SK-N-SH treated with all-trans-retinoic acid at 6 μM for 48 hours (cell line): ENCODE results near the gene LTBP4.

Source experiments
- ATAC-seq: fragments of 200-7000 bp; cut with Tn5 transposase; 3 replicates; pipeline ENCODE4 v1.9.1; 2020; ENCODE audit warnings: mild to moderate bottlenecking, moderate library complexity
- CSDC2 ChIP-seq: fragments of 250-450 bp; sonication (Bioruptor Pico); IDR thresholded peaks from 2 replicates; pipeline ENCODE4 v1.5.0; 2020; ENCODE audit warnings: mild to moderate bottlenecking, moderate library complexity
- CSRNP3 ChIP-seq: fragments of 250-450 bp; sonication (Bioruptor Pico); IDR thresholded peaks from 2 replicates; pipeline ENCODE4 v1.5.1; 2021; ENCODE audit warnings: mild to moderate bottlenecking, moderate library complexity
- ESRRG ChIP-seq: fragments of 250-450 bp; sonication (Bioruptor Pico); IDR thresholded peaks from 2 replicates; pipeline ENCODE4 v1.6.1; 2021; ENCODE audit warnings: mild to moderate bottlenecking
- GLIS3 ChIP-seq: fragments of 250-450 bp; sonication (Bioruptor Pico); IDR thresholded peaks from 2 replicates; pipeline ENCODE4 v1.5.0; 2020; ENCODE audit warnings: mild to moderate bottlenecking, moderate library complexity
- POU6F1 ChIP-seq: fragments of 250-450 bp; sonication (Bioruptor Pico); IDR thresholded peaks from 2 replicates; pipeline ENCODE4 v1.8.0; 2021; ENCODE audit warnings: low read depth, mild to moderate bottlenecking, moderate library complexity, borderline replicate concordance
- PPARA ChIP-seq: fragments of 250-450 bp; sonication (Bioruptor Pico); IDR thresholded peaks from 2 replicates; pipeline ENCODE4 v1.5.0; 2020; ENCODE audit warnings: mild to moderate bottlenecking, borderline replicate concordance
- RARB ChIP-seq: fragments of 250-450 bp; sonication (Bioruptor Pico); IDR thresholded peaks from 2 replicates; pipeline ENCODE4 v1.8.0; 2021; ENCODE audit warnings: mild to moderate bottlenecking, moderate library complexity
- SNAI2 ChIP-seq: fragments of 250-450 bp; sonication (Bioruptor Pico); IDR thresholded peaks from 2 replicates; pipeline ENCODE4 v1.5.0; 2020; ENCODE audit warnings: mild to moderate bottlenecking, moderate library complexity
- TOX ChIP-seq: fragments of 250-450 bp; sonication (Bioruptor Pico); IDR thresholded peaks from 2 replicates; pipeline ENCODE4 v1.8.0; 2021; ENCODE audit warnings: mild to moderate bottlenecking, moderate library complexity, borderline replicate concordance
- TSHZ2 ChIP-seq: fragments of 250-450 bp; sonication (Bioruptor Pico); IDR thresholded peaks from 2 replicates; pipeline ENCODE4 v1.5.0; 2020; ENCODE audit warnings: mild to moderate bottlenecking, moderate library complexity
- ZC3H10 ChIP-seq: fragments of 250-450 bp; sonication (Bioruptor Pico); IDR thresholded peaks from 2 replicates; pipeline ENCODE4 v1.5.1; 2021; ENCODE audit warnings: mild to moderate bottlenecking, moderate library complexity
- ZFP3 ChIP-seq: fragments of 250-450 bp; sonication (Bioruptor Pico); IDR thresholded peaks from 2 replicates; pipeline ENCODE4 v1.5.0; 2020; ENCODE audit warnings: mild to moderate bottlenecking, moderate library complexity
- ZFP30 ChIP-seq: fragments of 450-650 bp; formaldehyde crosslinking; IDR thresholded peaks from 2 replicates; pipeline ENCODE4 v1.5.0; 2022; ENCODE audit warnings: mild to moderate bottlenecking, moderate library complexity
- ZNF565 ChIP-seq: fragments of 450-650 bp; formaldehyde crosslinking; conservative IDR thresholded peaks from 2 replicates; pipeline ENCODE4 v1.5.0; 2020; ENCODE audit warnings: low read depth, mild to moderate bottlenecking, moderate library complexity
- ZNF70 ChIP-seq: fragments of 450-650 bp; formaldehyde crosslinking; IDR thresholded peaks from 2 replicates; pipeline ENCODE4 v1.5.0; 2020; ENCODE audit warnings: mild to moderate bottlenecking, moderate library complexity
- TF ChIP-seq, protein P1 (sequence below): fragments of 250-450 bp; sonication (Bioruptor Pico); IDR thresholded peaks from 2 replicates; pipeline ENCODE4 v1.8.0; 2020; ENCODE audit warnings: mild to moderate bottlenecking, moderate library complexity, borderline replicate concordance
- TF ChIP-seq, protein P2 (sequence below): fragments of 250-450 bp; sonication (Bioruptor Pico); IDR thresholded peaks from 2 replicates; pipeline ENCODE4 v1.5.1; 2020; ENCODE audit warnings: low read depth, mild to moderate bottlenecking, moderate library complexity

Gene LTBP4

DNA sequence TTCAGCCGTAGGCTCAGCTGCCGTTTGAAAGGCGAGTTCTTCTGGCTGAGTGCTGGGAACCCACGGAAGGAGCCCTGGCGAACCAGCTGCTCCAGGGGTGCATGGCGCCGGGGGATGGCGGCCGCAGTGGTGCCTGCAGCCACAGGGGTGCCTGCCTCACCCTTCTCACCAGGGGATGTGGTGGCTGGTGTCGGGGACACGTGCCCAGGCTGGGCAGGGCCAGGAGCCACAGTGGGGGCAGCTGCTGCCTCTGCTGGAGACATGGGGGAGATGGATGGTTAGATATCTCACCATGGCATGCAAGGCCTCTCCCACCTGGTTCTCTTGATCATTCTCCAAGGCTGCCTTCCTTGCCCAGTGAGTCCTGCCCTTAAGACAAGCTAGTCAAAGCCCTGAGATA is 72.2 kb downstream of the LTBP4 start:
- ATAC-seq, result no peak

GRCh38 chr19:40674291-40674690 is 73.1 kb downstream of the LTBP4 start:
- no peak for ATAC-seq
- TF ChIP-seq ESRRG (CRISPR knock-in tag) (no peak), ZFP30 (CRISPR knock-in tag) (no peak), ZNF70 (CRISPR knock-in tag) (no peak), GLIS3 (CRISPR knock-in tag) (no peak), ZNF565 (no peak), ZFP3 (CRISPR knock-in tag) (no peak), RARB (CRISPR knock-in tag) (no peak), CSRNP3 (CRISPR knock-in tag) (no peak), PPARA (no peak), TOX (CRISPR knock-in tag) (no peak), POU6F1 (no peak), TSHZ2 (CRISPR knock-in tag) (no peak), ZC3H10 (CRISPR knock-in tag) (no peak), CSDC2 (no peak)
- TF ChIP-seq, protein P1, sequence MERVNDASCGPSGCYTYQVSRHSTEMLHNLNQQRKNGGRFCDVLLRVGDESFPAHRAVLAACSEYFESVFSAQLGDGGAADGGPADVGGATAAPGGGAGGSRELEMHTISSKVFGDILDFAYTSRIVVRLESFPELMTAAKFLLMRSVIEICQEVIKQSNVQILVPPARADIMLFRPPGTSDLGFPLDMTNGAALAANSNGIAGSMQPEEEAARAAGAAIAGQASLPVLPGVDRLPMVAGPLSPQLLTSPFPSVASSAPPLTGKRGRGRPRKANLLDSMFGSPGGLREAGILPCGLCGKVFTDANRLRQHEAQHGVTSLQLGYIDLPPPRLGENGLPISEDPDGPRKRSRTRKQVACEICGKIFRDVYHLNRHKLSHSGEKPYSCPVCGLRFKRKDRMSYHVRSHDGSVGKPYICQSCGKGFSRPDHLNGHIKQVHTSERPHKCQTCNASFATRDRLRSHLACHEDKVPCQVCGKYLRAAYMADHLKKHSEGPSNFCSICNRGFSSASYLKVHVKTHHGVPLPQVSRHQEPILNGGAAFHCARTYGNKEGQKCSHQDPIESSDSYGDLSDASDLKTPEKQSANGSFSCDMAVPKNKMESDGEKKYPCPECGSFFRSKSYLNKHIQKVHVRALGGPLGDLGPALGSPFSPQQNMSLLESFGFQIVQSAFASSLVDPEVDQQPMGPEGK, result no peak

More for the DNA sequence above, 72.2 kb downstream of the LTBP4 start:
- TF ChIP-seq ESRRG (CRISPR knock-in tag) (no peak), POU6F1 (no peak), TOX (CRISPR knock-in tag) (no peak), SNAI2 (CRISPR knock-in tag) (no peak), TSHZ2 (CRISPR knock-in tag) (no peak), CSDC2 (no peak), ZNF70 (CRISPR knock-in tag) (no peak)
- TF ChIP-seq, protein P2, sequence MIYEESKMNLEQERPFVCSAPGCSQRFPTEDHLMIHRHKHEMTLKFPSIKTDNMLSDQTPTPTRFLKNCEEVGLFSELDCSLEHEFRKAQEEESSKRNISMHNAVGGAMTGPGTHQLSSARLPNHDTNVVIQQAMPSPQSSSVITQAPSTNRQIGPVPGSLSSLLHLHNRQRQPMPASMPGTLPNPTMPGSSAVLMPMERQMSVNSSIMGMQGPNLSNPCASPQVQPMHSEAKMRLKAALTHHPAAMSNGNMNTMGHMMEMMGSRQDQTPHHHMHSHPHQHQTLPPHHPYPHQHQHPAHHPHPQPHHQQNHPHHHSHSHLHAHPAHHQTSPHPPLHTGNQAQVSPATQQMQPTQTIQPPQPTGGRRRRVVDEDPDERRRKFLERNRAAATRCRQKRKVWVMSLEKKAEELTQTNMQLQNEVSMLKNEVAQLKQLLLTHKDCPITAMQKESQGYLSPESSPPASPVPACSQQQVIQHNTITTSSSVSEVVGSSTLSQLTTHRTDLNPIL (CRISPR knock-in tag), result no peak
